ENCODE results near the gene SP110.

SP110 gene

GRCh38 chr2:230164139-230164538 is 55.6 kb downstream of the SP110 start:
- no peak for DNase-seq

- no peak for DNase-seq
These were observed 56.8 kb downstream of the SP110 start for GRCh38 chr2:230162981-230163380.

GRCh38 chr2:230161184-230161583 is 58.6 kb downstream of the SP110 start:
- no peak for DNase-seq

GRCh38 chr2:230160112-230160660 is 59.6 kb downstream of the SP110 start:
- peak; percentile 41 for DNase-seq

- DNase-seq = no peak
These were observed 61.3 kb downstream of the SP110 start for GRCh38 chr2:230158468-230158867.

- DNase-seq = no peak
These were observed 62.7 kb downstream of the SP110 start for GRCh38 chr2:230156782-230157699.

GRCh38 chr2:230155359-230155758 is 64.4 kb downstream of the SP110 start:
- no peak for DNase-seq

- DNase-seq = no peak
These were observed 66.3 kb downstream of the SP110 start for GRCh38 chr2:230153390-230153976.

- no peak for DNase-seq
These were observed 67.5 kb downstream of the SP110 start for GRCh38 chr2:230152334-230152733.

GRCh38 chr2:230144355-230144754 is 75.4 kb downstream of the SP110 start:
- no peak for DNase-seq

- DNase-seq = no peak
These were observed 79.1 kb downstream of the SP110 start for GRCh38 chr2:230140667-230141066.

- DNase-seq = no peak
These were observed 81.8 kb downstream of the SP110 start for GRCh38 chr2:230137902-230138539.

- DNase-seq = no peak
These were observed 84.7 kb downstream of the SP110 start for GRCh38 chr2:230135130-230135525.

GRCh38 chr2:230134496-230135129 is 85.2 kb downstream of the SP110 start:
- no peak for DNase-seq

GRCh38 chr2:230131366-230131765 is 88.4 kb downstream of the SP110 start:
- no peak for DNase-seq

GRCh38 chr2:230130668-230131364 is 89.0 kb downstream of the SP110 start:
- no peak for DNase-seq

GRCh38 chr2:230129343-230129742 is 90.4 kb downstream of the SP110 start:
- no peak for DNase-seq

- DNase-seq = no peak
These were observed 91.0 kb downstream of the SP110 start for GRCh38 chr2:230128623-230129342.

GRCh38 chr2:230127195-230127594 is 92.6 kb downstream of the SP110 start:
- DNase-seq = no peak

- no peak for DNase-seq
These were observed 94.9 kb downstream of the SP110 start for GRCh38 chr2:230124757-230125431.

- DNase-seq = no peak
These were observed 95.5 kb downstream of the SP110 start for GRCh38 chr2:230124235-230124634.

Measured in T-helper 9 cell (primary cell).